ENCODE measurements around the gene FBRS. TPM values are rescaled to one million over a fixed set of nuclear protein-coding genes. Genes with fewer than 3 reads are reported as not detected.
A peak's percentile ranks its signal among the peaks of the same experiment; 100 is the strongest.

Gene FBRS
- total RNA-seq: 100 to 1,000 TPM in 1 of 5 donors, 10 to 100 TPM in 4; 20.4 to 185 (median 28.6) TPM
- polyA plus RNA-seq: 10 to 100 TPM; 19.7 to 35.9 (median 24.0) TPM
- long read RNA-seq, donor 1, partial matches to known transcripts: 0 of 1 reads
- long read RNA-seq, donor 1, other reads (novel, unspliced or antisense): 0 of 1 reads
- long read RNA-seq, donor 2, partial matches to known transcripts: 5 of 5 reads
- long read RNA-seq, donor 2, other reads (novel, unspliced or antisense): 0 of 5 reads
- long read RNA-seq, donor 3: 0 reads
- long read RNA-seq, donor 4: 0 reads
- long read RNA-seq, donor 5, transcript FBRS-206 (2 exons, 2,782 nt): major isoform, 5 of 16 reads
- long read RNA-seq, donor 5, partial matches to known transcripts: 7 of 16 reads
- long read RNA-seq, donor 5, other reads (novel, unspliced or antisense): 0 of 16 reads
- long read RNA-seq, donor 6, full-length matches to known transcripts: 10 of 10 reads
- long read RNA-seq, donor 6, partial matches to known transcripts: 0 of 10 reads
- long read RNA-seq, donor 6, other reads (novel, unspliced or antisense): 0 of 10 reads
- long read RNA-seq, donor 7, partial matches to known transcripts: 18 of 22 reads
- long read RNA-seq, donor 7, other reads (novel, unspliced or antisense): 0 of 22 reads
- long read RNA-seq, donor 8, partial matches to known transcripts: 8 of 12 reads
- long read RNA-seq, donor 8, other reads (novel, unspliced or antisense): 0 of 12 reads
- long read RNA-seq, donor 9, partial matches to known transcripts: 7 of 9 reads
- long read RNA-seq, donor 9, other reads (novel, unspliced or antisense): 0 of 9 reads
- long read RNA-seq, donor 10, partial matches to known transcripts: 0 of 1 reads
- long read RNA-seq, donor 10, other reads (novel, unspliced or antisense): 0 of 1 reads

DNA sequence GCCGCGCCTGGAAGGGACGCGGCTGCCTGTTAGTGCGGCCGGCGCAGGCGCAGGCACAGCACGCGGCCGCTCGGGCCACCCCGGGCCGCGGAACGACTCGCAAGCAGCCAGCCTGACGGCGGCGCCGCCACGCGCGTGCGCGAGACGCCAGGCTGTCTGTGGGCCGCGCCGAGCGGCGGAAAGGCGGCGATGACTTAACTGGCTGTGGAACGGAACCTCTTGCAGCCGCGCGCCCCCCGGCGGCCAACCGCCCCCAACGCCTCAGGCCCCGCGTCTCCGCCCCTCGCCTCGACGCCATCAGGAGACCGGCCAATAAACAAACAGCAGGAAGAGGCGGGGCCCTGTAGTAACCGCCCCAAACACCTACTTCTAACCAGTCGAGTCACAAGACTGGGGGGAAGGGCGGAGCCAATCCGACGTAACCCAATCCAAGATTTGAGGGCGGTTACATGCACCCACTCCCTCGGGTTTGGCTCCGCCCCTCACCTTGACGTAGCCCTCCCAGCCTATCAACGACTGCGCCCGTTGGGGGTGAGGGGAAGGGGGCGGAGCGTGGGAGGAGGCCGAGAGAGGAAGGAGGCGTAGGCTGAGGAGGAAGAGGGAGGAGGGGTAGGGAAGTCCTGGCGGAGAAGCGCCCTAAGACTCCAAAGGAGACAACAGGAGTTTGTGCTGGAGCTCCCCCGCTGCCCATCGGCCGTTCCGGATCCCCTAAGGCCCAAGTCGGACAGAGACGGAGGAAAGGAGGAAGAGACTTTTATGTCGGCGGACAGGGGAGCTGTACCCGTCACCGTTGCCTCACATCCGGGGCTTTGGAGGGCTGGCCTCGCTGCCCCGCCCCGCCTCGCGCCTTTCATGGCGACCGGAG lies at the start of gene FBRS:
Gene FBRS (plus strand): TSS at position 566 of the 865 bp plus-strand sequence. CDS start 1,088 bp downstream, outside the sequence.
- peaks cover 35 to 60% (median 51%) of the 10 kb centered on the region in 4 donors for H3K4me1 ChIP-seq
- TF ChIP-seq, protein P1, sequence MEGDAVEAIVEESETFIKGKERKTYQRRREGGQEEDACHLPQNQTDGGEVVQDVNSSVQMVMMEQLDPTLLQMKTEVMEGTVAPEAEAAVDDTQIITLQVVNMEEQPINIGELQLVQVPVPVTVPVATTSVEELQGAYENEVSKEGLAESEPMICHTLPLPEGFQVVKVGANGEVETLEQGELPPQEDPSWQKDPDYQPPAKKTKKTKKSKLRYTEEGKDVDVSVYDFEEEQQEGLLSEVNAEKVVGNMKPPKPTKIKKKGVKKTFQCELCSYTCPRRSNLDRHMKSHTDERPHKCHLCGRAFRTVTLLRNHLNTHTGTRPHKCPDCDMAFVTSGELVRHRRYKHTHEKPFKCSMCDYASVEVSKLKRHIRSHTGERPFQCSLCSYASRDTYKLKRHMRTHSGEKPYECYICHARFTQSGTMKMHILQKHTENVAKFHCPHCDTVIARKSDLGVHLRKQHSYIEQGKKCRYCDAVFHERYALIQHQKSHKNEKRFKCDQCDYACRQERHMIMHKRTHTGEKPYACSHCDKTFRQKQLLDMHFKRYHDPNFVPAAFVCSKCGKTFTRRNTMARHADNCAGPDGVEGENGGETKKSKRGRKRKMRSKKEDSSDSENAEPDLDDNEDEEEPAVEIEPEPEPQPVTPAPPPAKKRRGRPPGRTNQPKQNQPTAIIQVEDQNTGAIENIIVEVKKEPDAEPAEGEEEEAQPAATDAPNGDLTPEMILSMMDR (IDR thresholded peaks at IDR 0.05): peak in 5 of 7 experiments; percentile 68 to 90 (median 81)
- TF ChIP-seq POLR2A (IDR thresholded peaks at IDR 0.05): peak in 2 of 4 donors; percentile 53 to 81
- peak; percentile 56 to 94 (median 93) for TF ChIP-seq POLR2AphosphoS5 (IDR thresholded peaks at IDR 0.05)
- TF ChIP-seq EP300 (IDR thresholded peaks at IDR 0.05): no peak
- WGBS, 5 donors: 0 to 1% (median 0%) methylated on average over 28 to 86 of the region's 86 CpGs
- peak; percentile 100 for DNase-seq
- H3K27me3 ChIP-seq: no peaks in the 10 kb centered on the region
- intact Hi-C loops (cut with DNase I; ENCODE audit: low total_unique reads): loop anchor here (10.0 kb wide), 1 partner anchor 93 kb away; no protein-coding TSS in a partner anchor
- no peaks in the 10 kb centered on the region for H3K9me3 ChIP-seq
- peak within 1 kb of the TSS; percentile 94 to 98 (median 96) for H3K4me3 ChIP-seq
- H3K36me3 ChIP-seq: peaks cover 43 to 67% (median 64%) of the 10 kb centered on the region in 4 donors
- H3K27ac ChIP-seq: peak within 1 kb of the TSS; percentile 96 to 99 (median 99)

DNA sequence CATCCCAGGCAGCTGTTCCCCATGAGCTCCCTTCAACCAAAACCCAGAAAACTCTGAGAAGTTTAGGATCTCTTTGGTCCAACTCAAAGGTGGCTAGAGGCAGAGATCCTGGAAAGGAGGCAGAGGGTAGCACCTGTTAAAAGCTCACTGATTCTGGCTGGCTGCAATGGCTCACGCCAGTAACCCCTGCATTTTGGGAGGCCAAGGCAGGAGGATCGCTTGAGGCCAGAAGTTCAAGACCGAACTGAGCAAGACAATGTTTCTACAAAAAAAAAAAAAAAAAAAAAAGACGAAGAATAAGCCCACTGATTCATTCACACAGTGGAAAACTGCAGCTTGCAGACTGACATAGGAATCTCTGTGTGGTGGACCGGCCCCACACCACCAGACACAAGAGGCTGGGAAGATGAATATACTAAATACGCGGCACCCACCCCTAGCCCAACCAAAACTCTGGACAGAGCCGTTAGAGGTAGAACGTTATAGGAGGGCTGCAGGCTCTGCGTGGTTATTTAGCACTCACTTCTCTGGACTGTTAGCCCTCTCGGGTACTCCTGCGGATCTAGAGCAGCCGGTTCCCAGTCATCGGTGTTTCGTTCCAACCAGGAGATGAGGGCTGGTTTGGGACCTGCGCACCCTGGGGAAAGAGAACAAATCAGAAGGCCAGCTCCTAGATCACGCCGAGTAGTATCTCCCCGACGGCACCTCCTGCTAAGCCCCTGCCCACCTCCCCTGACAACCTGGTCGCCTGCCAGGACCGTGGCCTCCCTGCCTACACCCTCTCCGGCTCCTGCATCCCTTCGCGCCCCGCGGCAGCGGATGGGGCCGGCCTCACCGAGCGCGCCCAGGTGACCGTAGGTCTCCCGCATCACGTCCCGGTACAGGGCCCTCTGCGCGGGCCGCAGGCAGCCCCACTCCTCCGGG lies 49.0 kb upstream of the FBRS start:
- 11 to 18% (median 13%) methylated on average over 22 to 40 of the region's 40 CpGs for WGBS, 5 donors
- intact Hi-C loops (cut with DNase I; ENCODE audit: low total_unique reads): no loop called here

More for the DNA sequence above, 49.0 kb upstream of the FBRS start:
- Histone ChIP-seq H3K4me1 (peaks cover 0 to 32% (median 22%) of the 10 kb centered on the region in 4 donors), H3K4me3 (peak overlapping the region; percentile 73 to 96 (median 86)), H3K9me3 (no peaks in the 10 kb centered on the region), H3K36me3 (peaks cover 21 to 40% (median 38%) of the 10 kb centered on the region in 4 donors), H3K27me3 (no peaks in the 10 kb centered on the region), H3K27ac (peak overlapping the region; percentile 85 to 98 (median 95))
- DNase-seq: peak; percentile 54 to 80
- TF ChIP-seq POLR2AphosphoS5 (IDR thresholded peaks at IDR 0.05): no peak
- TF ChIP-seq, protein P1 (IDR thresholded peaks at IDR 0.05): no peak
- no peak for TF ChIP-seq EP300 (IDR thresholded peaks at IDR 0.05)
- no peak for TF ChIP-seq POLR2A (IDR thresholded peaks at IDR 0.05)
